HepG2 (cell line): ENCODE measurements around the gene COL9A2. TPM values are rescaled to one million over a fixed set of nuclear protein-coding genes. Genes with fewer than 3 reads are reported as not detected.

Experiments used
- ARID2 ChIP-seq: sonication (generic); formaldehyde crosslinking; IDR thresholded peaks from 2 replicates; pipeline ENCODE4 v1.8.1; 2022; ENCODE audit warnings: mild to moderate bottlenecking, missing genetic modification reagents, borderline replicate concordance
- CHCHD3 ChIP-seq: sonication (generic); formaldehyde crosslinking; IDR thresholded peaks from 2 replicates; pipeline ENCODE4 v1.8.0; 2022; ENCODE audit warnings: mild to moderate bottlenecking, missing genetic modification reagents, moderate library complexity
- HCFC1 ChIP-seq: fragments of 150-350 bp; IDR thresholded peaks from 2 replicates; pipeline ENCODE4 v1.6.1; 2014; ENCODE audit warnings: low read depth, low read length
- NR2C2 ChIP-seq: sonication (generic); formaldehyde crosslinking; IDR thresholded peaks from 2 replicates; pipeline ENCODE4 v1.4.0; 2020; ENCODE audit warnings: missing genetic modification reagents, mild to moderate bottlenecking, moderate library complexity, borderline replicate concordance
- STAG1 ChIP-seq: sonication (generic); formaldehyde crosslinking; IDR thresholded peaks from 2 replicates; pipeline ENCODE4 v1.4.0; 2020; ENCODE audit warnings: missing genetic modification reagents
- TBX2 ChIP-seq: sonication (generic); formaldehyde crosslinking; IDR thresholded peaks from 2 replicates; pipeline ENCODE4 v1.5.0; 2020; ENCODE audit warnings: missing genetic modification reagents, mild to moderate bottlenecking, borderline replicate concordance
- ZBTB38 ChIP-seq: sonication (generic); formaldehyde crosslinking; IDR thresholded peaks from 2 replicates; pipeline ENCODE4 v1.5.1; 2020; ENCODE audit warnings: mild to moderate bottlenecking, missing genetic modification reagents
- ZC3H4 ChIP-seq: sonication (generic); formaldehyde crosslinking; IDR thresholded peaks from 2 replicates; pipeline ENCODE4 v1.4.0; 2020; ENCODE audit warnings: missing genetic modification reagents, borderline replicate concordance
- ZNF224 ChIP-seq: sonication (generic); formaldehyde crosslinking; IDR thresholded peaks from 2 replicates; pipeline ENCODE4 v1.5.0; 2020; ENCODE audit warnings: mild to moderate bottlenecking, missing genetic modification reagents
- ZNF350 ChIP-seq: sonication (generic); formaldehyde crosslinking; IDR thresholded peaks from 2 replicates; pipeline ENCODE4 v1.4.0; 2020; ENCODE audit warnings: mild to moderate bottlenecking, low read depth, missing genetic modification reagents, borderline replicate concordance
- ZNF460 ChIP-seq: sonication (generic); formaldehyde crosslinking; IDR thresholded peaks from 2 replicates; pipeline ENCODE4 v1.5.1; 2020; ENCODE audit warnings: missing genetic modification reagents, mild to moderate bottlenecking, borderline replicate concordance
- polyA plus RNA-seq, 8 experiments: library from polyadenylated mRNA; depleted of rRNA in 3 of 8; stranded (reverse) in 7 of 8; unstranded in 1 of 8; fragments of >200 nt; fragmentation: Illumina TruSeq in 4 of 8; extraction: Trizol in 4 of 8; gene quantifications; 2 replicates each; pipeline versions ENCODE4 v1.2.1 to v1.2.3, GENCODE V29; 2011 to 2016; ENCODE audit warnings: low read depth in 4 of 8, missing spikeins in 1 of 8, mixed read lengths in 1 of 8; ENCODE audit not compliant: insufficient read depth in 1 of 8
- total RNA-seq, 5 experiments: library from RNA; depleted of rRNA; stranded (reverse); fragments of >200 nt; fragmentation: Illumina TruSeq; extraction: Trizol; gene quantifications; 2 replicates each; pipeline ENCODE4 v1.2.3, GENCODE V29; 2016; ENCODE audit warnings: low read depth in 1 of 5
- TF ChIP-seq, protein P1 (sequence below): sonication (generic); formaldehyde crosslinking; IDR thresholded peaks from 2 replicates; pipeline ENCODE4 v1.4.0; 2020; ENCODE audit warnings: missing genetic modification reagents
- TF ChIP-seq, protein P2 (sequence below): sonication (generic); formaldehyde crosslinking; IDR thresholded peaks from 2 replicates; pipeline ENCODE4 v1.4.0; 2020; ENCODE audit warnings: missing genetic modification reagents
- TF ChIP-seq, protein P3 (sequence below): sonication (generic); formaldehyde crosslinking; IDR thresholded peaks from 2 replicates; pipeline ENCODE4 v1.8.0; 2022; ENCODE audit warnings: missing genetic modification reagents, mild to moderate bottlenecking, moderate library complexity, borderline replicate concordance
- TF ChIP-seq, protein P4 (sequence below): sonication (generic); formaldehyde crosslinking; IDR thresholded peaks from 2 replicates; pipeline ENCODE4 v1.4.0; 2020; ENCODE audit warnings: low read depth, missing genetic modification reagents
- TF ChIP-seq, protein P5 (sequence below): sonication (generic); formaldehyde crosslinking; IDR thresholded peaks from 2 replicates; pipeline ENCODE4 v1.8.1; 2023; ENCODE audit warnings: missing genetic modification reagents, inconsistent platforms, borderline replicate concordance

The COL9A2 gene
- total and polyA plus RNA-seq, 2 of the 13 experiments (the other 11 are each of a cell fraction or from before 2014, with no cell fraction given): 20.2 to 26.9 TPM

DNA sequence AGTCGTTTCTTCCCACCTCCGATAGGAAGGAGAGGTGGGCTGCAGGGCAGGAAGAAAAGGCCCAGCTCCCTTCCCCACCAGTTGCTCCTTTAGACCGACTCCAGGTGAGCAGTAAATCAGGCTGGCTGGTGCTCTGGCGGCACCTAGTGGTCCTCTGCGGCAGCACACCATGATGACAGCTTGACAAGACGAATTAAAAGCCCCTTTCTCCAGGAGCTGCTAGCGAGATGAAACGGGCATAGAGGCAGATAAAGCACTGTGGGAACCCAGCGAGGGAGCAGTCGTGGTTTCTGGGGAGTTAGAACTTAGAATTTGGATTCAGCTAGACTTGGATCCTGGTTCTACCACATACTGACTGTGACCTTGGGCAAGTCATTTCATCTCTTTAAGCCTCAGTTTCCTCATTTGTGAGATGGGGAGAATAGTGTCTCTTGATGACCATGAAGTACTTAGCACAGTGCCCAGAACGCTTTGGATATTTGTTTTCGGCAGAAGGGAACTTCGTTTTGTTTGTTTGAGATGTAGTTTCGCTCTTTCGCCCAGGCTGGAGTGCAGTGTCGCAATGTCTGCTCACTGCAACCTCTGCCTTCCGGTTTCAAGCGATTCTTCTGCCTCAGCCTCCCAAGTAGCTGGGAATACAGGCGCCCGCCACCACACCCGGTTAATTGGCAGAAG lies 21.8 kb upstream of the COL9A2 start (continued):
- TF ChIP-seq, protein P1, sequence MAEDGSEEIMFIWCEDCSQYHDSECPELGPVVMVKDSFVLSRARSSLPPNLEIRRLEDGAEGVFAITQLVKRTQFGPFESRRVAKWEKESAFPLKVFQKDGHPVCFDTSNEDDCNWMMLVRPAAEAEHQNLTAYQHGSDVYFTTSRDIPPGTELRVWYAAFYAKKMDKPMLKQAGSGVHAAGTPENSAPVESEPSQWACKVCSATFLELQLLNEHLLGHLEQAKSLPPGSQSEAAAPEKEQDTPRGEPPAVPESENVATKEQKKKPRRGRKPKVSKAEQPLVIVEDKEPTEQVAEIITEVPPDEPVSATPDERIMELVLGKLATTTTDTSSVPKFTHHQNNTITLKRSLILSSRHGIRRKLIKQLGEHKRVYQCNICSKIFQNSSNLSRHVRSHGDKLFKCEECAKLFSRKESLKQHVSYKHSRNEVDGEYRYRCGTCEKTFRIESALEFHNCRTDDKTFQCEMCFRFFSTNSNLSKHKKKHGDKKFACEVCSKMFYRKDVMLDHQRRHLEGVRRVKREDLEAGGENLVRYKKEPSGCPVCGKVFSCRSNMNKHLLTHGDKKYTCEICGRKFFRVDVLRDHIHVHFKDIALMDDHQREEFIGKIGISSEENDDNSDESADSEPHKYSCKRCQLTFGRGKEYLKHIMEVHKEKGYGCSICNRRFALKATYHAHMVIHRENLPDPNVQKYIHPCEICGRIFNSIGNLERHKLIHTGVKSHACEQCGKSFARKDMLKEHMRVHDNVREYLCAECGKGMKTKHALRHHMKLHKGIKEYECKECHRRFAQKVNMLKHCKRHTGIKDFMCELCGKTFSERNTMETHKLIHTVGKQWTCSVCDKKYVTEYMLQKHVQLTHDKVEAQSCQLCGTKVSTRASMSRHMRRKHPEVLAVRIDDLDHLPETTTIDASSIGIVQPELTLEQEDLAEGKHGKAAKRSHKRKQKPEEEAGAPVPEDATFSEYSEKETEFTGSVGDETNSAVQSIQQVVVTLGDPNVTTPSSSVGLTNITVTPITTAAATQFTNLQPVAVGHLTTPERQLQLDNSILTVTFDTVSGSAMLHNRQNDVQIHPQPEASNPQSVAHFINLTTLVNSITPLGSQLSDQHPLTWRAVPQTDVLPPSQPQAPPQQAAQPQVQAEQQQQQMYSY (CRISPR knock-in tag): 0 out of 2 replicates have a peak, but pooled peaks have one; percentile 36
- TF ChIP-seq, protein P2, sequence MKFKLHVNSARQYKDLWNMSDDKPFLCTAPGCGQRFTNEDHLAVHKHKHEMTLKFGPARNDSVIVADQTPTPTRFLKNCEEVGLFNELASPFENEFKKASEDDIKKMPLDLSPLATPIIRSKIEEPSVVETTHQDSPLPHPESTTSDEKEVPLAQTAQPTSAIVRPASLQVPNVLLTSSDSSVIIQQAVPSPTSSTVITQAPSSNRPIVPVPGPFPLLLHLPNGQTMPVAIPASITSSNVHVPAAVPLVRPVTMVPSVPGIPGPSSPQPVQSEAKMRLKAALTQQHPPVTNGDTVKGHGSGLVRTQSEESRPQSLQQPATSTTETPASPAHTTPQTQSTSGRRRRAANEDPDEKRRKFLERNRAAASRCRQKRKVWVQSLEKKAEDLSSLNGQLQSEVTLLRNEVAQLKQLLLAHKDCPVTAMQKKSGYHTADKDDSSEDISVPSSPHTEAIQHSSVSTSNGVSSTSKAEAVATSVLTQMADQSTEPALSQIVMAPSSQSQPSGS: no peak
- peak; percentile 100 for TF ChIP-seq STAG1 (CRISPR knock-in tag)
- TF ChIP-seq, protein P3, sequence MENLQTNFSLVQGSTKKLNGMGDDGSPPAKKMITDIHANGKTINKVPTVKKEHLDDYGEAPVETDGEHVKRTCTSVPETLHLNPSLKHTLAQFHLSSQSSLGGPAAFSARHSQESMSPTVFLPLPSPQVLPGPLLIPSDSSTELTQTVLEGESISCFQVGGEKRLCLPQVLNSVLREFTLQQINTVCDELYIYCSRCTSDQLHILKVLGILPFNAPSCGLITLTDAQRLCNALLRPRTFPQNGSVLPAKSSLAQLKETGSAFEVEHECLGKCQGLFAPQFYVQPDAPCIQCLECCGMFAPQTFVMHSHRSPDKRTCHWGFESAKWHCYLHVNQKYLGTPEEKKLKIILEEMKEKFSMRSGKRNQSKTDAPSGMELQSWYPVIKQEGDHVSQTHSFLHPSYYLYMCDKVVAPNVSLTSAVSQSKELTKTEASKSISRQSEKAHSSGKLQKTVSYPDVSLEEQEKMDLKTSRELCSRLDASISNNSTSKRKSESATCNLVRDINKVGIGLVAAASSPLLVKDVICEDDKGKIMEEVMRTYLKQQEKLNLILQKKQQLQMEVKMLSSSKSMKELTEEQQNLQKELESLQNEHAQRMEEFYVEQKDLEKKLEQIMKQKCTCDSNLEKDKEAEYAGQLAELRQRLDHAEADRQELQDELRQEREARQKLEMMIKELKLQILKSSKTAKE (CRISPR knock-in tag): no peak
- TF ChIP-seq ARID2 (CRISPR knock-in tag): no peak
- no peak for TF ChIP-seq ZC3H4 (CRISPR knock-in tag)
- TF ChIP-seq HCFC1: no peak
- TF ChIP-seq ZNF350 (CRISPR knock-in tag): peak; percentile 21; the same call in 1 of the 2 replicates
- TF ChIP-seq TBX2 (CRISPR knock-in tag): no peak
- TF ChIP-seq ZNF224 (CRISPR knock-in tag): no peak
- TF ChIP-seq ZBTB38 (CRISPR knock-in tag): 0 out of 2 replicates have a peak, but pooled peaks have one; percentile 31
- TF ChIP-seq, protein P4, sequence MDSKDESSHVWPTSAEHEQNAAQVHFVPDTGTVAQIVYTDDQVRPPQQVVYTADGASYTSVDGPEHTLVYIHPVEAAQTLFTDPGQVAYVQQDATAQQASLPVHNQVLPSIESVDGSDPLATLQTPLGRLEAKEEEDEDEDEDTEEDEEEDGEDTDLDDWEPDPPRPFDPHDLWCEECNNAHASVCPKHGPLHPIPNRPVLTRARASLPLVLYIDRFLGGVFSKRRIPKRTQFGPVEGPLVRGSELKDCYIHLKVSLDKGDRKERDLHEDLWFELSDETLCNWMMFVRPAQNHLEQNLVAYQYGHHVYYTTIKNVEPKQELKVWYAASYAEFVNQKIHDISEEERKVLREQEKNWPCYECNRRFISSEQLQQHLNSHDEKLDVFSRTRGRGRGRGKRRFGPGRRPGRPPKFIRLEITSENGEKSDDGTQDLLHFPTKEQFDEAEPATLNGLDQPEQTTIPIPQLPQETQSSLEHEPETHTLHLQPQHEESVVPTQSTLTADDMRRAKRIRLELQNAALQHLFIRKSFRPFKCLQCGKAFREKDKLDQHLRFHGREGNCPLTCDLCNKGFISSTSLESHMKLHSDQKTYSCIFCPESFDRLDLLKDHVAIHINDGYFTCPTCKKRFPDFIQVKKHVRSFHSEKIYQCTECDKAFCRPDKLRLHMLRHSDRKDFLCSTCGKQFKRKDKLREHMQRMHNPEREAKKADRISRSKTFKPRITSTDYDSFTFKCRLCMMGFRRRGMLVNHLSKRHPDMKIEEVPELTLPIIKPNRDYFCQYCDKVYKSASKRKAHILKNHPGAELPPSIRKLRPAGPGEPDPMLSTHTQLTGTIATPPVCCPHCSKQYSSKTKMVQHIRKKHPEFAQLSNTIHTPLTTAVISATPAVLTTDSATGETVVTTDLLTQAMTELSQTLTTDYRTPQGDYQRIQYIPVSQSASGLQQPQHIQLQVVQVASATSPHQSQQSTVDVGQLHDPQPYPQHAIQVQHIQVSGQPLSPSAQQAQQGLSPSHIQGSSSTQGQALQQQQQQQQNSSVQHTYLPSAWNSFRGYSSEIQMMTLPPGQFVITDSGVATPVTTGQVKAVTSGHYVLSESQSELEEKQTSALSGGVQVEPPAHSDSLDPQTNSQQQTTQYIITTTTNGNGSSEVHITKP: no peak
- TF ChIP-seq ZNF460 (CRISPR knock-in tag): peak; percentile 100
- TF ChIP-seq NR2C2 (CRISPR knock-in tag): peak; percentile 45; the same call in 1 of the 2 replicates
- TF ChIP-seq, protein P5, sequence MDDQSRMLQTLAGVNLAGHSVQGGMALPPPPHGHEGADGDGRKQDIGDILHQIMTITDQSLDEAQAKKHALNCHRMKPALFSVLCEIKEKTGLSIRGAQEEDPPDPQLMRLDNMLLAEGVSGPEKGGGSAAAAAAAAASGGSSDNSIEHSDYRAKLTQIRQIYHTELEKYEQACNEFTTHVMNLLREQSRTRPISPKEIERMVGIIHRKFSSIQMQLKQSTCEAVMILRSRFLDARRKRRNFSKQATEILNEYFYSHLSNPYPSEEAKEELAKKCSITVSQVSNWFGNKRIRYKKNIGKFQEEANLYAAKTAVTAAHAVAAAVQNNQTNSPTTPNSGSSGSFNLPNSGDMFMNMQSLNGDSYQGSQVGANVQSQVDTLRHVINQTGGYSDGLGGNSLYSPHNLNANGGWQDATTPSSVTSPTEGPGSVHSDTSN (CRISPR knock-in tag): no peak
- TF ChIP-seq CHCHD3 (CRISPR knock-in tag): no peak
